ENCODE data around the gene GMDS. TPM values are rescaled to one million over a fixed set of nuclear protein-coding genes. Genes with fewer than 3 reads are reported as not detected.

Gene GMDS
- total RNA-seq, 4 donors from 2014 or later, result 197 to 375 (median 215) TPM

DNA sequence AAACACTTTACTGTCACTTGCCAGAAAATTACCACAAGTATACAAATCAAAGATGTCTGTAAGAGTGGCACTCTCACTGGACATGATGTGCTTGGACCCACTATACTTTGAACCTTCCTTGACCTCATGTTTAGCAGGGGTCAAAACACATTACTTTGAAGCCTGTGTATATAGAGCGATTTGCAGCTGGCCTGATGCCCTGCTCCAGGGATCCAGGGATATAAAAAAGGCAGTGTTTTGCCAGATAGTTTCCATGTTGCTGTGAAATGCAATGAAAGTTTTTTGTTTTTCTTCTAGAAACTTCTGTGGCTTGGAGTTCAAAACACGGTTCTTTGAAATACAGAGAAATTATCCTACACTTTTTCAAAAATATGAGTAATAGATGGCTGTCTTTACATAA is 470.0 kb downstream of the GMDS start:
- TF ChIP-seq, protein P1, sequence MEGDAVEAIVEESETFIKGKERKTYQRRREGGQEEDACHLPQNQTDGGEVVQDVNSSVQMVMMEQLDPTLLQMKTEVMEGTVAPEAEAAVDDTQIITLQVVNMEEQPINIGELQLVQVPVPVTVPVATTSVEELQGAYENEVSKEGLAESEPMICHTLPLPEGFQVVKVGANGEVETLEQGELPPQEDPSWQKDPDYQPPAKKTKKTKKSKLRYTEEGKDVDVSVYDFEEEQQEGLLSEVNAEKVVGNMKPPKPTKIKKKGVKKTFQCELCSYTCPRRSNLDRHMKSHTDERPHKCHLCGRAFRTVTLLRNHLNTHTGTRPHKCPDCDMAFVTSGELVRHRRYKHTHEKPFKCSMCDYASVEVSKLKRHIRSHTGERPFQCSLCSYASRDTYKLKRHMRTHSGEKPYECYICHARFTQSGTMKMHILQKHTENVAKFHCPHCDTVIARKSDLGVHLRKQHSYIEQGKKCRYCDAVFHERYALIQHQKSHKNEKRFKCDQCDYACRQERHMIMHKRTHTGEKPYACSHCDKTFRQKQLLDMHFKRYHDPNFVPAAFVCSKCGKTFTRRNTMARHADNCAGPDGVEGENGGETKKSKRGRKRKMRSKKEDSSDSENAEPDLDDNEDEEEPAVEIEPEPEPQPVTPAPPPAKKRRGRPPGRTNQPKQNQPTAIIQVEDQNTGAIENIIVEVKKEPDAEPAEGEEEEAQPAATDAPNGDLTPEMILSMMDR (IDR thresholded peaks at IDR 0.05), result no peak
- no peak for TF ChIP-seq POLR2A (IDR thresholded peaks at IDR 0.05)
- no peak overlapping the region for H3K27ac ChIP-seq

DNA sequence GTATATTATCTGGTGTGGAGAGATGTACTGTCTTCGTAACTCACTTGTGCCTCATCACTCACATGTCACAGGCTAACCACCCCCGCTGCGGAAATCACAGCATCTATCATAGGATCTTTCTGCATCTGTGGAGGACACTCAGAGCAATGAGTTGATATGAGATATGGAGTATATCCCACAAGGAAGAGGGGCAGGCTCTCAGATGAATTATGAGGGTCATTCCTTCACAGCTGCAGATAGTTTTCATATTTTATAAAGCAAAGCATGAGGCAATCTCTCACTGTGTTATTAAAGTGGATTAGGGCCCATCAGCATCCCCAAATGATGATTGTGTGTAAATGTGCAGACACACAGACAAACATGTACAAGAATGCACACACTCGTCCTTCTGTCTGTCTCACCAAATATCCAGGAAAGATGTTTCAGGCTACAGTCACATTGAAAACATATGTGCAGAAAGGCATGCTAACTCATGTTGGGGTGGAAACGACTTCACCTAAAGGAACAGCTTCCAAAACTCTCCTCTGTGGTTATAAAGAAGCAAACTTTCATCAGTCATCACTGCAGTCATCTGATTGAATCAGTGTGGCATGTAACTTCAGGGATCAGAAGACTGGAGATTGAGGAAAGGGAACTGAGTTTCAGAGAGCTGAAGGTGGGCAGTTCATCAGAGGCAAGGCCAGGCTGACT is 471.0 kb downstream of the GMDS start:
- DNase-seq, result no peak
- TF ChIP-seq, protein P1 (IDR thresholded peaks at IDR 0.05), result no peak
- TF ChIP-seq POLR2A (IDR thresholded peaks at IDR 0.05), result no peak

More for the DNA sequence above, 470.0 kb downstream of the GMDS start:
- Histone ChIP-seq H3K27me3 (no peaks in the 10 kb centered on the region), H3K36me3 (peaks cover 0 to under 1% (median 0%) of the 10 kb centered on the region in 3 donors), H3K4me3 (no peak overlapping the region), H3K9me3 (no peaks in the 10 kb centered on the region), H3K4me1 (no peaks in the 10 kb centered on the region)
- DNase-seq, result no peak

GRCh38 chr6:1773700-1774099 is 471.7 kb downstream of the GMDS start:
- TF ChIP-seq POLR2A (IDR thresholded peaks at IDR 0.05), result no peak
- TF ChIP-seq, protein P1 (IDR thresholded peaks at IDR 0.05), result no peak
- no peak for DNase-seq
- no peak overlapping the region for H3K4me3 ChIP-seq
- no peaks in the 10 kb centered on the region for H3K9me3 ChIP-seq
- H3K27me3 ChIP-seq, result no peaks in the 10 kb centered on the region
- no peak overlapping the region for H3K27ac ChIP-seq
- H3K4me1 ChIP-seq, result no peaks in the 10 kb centered on the region
- no peaks in the 10 kb centered on the region for H3K36me3 ChIP-seq

More for the DNA sequence above, 471.0 kb downstream of the GMDS start:
- Histone ChIP-seq H3K4me1 (no peaks in the 10 kb centered on the region), H3K36me3 (no peaks in the 10 kb centered on the region), H3K27me3 (no peaks in the 10 kb centered on the region), H3K27ac (no peak overlapping the region), H3K9me3 (no peaks in the 10 kb centered on the region), H3K4me3 (no peak overlapping the region)

- no peak for DNase-seq
- Histone ChIP-seq H3K4me1 (no peaks in the 10 kb centered on the region), H3K27ac (no peak overlapping the region), H3K27me3 (no peaks in the 10 kb centered on the region), H3K4me3 (no peak overlapping the region), H3K36me3 (no peaks in the 10 kb centered on the region), H3K9me3 (no peaks in the 10 kb centered on the region)
- TF ChIP-seq, protein P1 (IDR thresholded peaks at IDR 0.05), result no peak
- TF ChIP-seq POLR2A (IDR thresholded peaks at IDR 0.05), result no peak
Observed at GRCh38 chr6:1770968-1771723, 474.3 kb downstream of the GMDS start.

DNA sequence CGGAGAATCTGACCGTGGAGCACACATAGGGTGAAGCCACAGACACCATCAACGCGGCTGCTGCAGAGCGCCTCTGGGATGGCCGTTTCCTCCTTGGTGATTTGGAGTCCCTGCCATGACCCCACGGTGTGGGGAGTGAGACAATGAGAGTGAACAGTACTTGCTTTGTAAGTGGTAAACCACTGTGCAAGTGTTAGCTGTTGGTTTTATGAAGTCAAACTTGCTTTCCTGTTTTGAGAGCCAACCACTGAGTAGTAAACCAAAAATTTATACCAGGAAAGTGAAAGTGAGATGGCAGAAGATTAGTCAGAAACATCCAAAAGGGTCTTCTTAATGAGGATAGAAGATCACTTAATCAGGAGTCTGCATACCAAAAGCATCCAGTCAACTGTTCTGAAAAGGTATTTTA is 475.0 kb downstream of the GMDS start:
- no peak overlapping the region for H3K27ac ChIP-seq

More for the DNA sequence above, 475.0 kb downstream of the GMDS start:
- no peak for DNase-seq
- TF ChIP-seq, protein P1 (IDR thresholded peaks at IDR 0.05), result no peak
- TF ChIP-seq POLR2A (IDR thresholded peaks at IDR 0.05), result no peak
- no peaks in the 10 kb centered on the region for H3K4me1 ChIP-seq
- H3K9me3 ChIP-seq, result no peaks in the 10 kb centered on the region
- no peaks in the 10 kb centered on the region for H3K36me3 ChIP-seq
- no peak overlapping the region for H3K4me3 ChIP-seq
- no peaks in the 10 kb centered on the region for H3K27me3 ChIP-seq

Measured in Peyer's patch (tissue), 4 donors.